GM23338 (cell line): ENCODE measurements around the gene BTNL2. TPM values are rescaled to one million over a fixed set of nuclear protein-coding genes. Genes with fewer than 3 reads are reported as not detected.

ENCODE experiments used
- ATAC-seq: fragments of 200-7000 bp; cut with Tn5 transposase; 3 replicates; pipeline ENCODE4 v1.9.1; 2020
- DNase-seq: peaks from one replicate; pipeline ENCODE4 v3.0.0-alpha.2; 2015; ENCODE audit warnings: low spot score
- H2AFZ ChIP-seq: fragments of 200-600 bp; sonication (generic); 2 replicates; pipeline ENCODE4 v1.8.0; 2016; ENCODE audit warnings: antibody characterized with exemption, mild to moderate bottlenecking, moderate library complexity
- H3F3A ChIP-seq: fragments of 200-600 bp; sonication (generic); replicated peaks from 2 replicates; pipeline ENCODE4 v1.8.0; 2017; ENCODE audit warnings: antibody characterized with exemption, mixed run types, low read depth
- H3K27ac ChIP-seq: fragments of 200-600 bp; sonication (generic); 2 replicates; pipeline ENCODE4 v1.6.1; 2016; ENCODE audit warnings: low read depth
- H3K27me3 ChIP-seq: fragments of 200-600 bp; sonication (generic); 2 replicates; pipeline ENCODE4 v1.8.0; 2016; ENCODE audit warnings: mild to moderate bottlenecking, mixed run types, moderate library complexity; ENCODE audit not compliant: insufficient read depth
- H3K36me3 ChIP-seq: fragments of 200-600 bp; sonication (generic); 2 replicates; pipeline ENCODE4 v1.8.0; 2016; ENCODE audit warnings: mild to moderate bottlenecking; ENCODE audit not compliant: insufficient read depth
- H3K4me1 ChIP-seq: fragments of 200-600 bp; sonication (generic); 2 replicates; pipeline ENCODE4 v1.8.0; 2016; ENCODE audit warnings: mild to moderate bottlenecking, moderate library complexity; ENCODE audit not compliant: insufficient read depth
- H3K4me2 ChIP-seq: fragments of 200-600 bp; sonication (generic); 2 replicates; pipeline ENCODE4 v1.7.1; 2017; ENCODE audit warnings: mixed run types
- H3K4me3 ChIP-seq: fragments of 200-600 bp; sonication (generic); 2 replicates; pipeline ENCODE4 v1.6.1; 2016; ENCODE audit warnings: mixed run types
- H3K79me2 ChIP-seq: fragments of 200-600 bp; sonication (generic); replicated peaks from 2 replicates; pipeline ENCODE4 v1.8.0; 2017; ENCODE audit warnings: mild to moderate bottlenecking; ENCODE audit not compliant: insufficient read depth
- H3K9me2 ChIP-seq: fragments of 200-600 bp; sonication (generic); 2 replicates; pipeline ENCODE4 v1.8.0; 2017; ENCODE audit not compliant: insufficient read depth
- H4K20me1 ChIP-seq: fragments of 200-600 bp; sonication (generic); replicated peaks from 2 replicates; pipeline ENCODE4 v1.8.0; 2017; ENCODE audit warnings: mild to moderate bottlenecking; ENCODE audit not compliant: insufficient read depth
- H3K27ac Mint-ChIP-seq: 2 replicates; pipeline ENCODE4 v1.8.0; 2020; ENCODE audit warnings: inconsistent platforms, mild to moderate bottlenecking, moderate library complexity, mixed read lengths
- H3K27me3 Mint-ChIP-seq: 3 replicates; pipeline ENCODE4 v1.8.0; 2022; ENCODE audit warnings: low read depth, mild to moderate bottlenecking, moderate library complexity, mixed read lengths, inconsistent platforms; ENCODE audit not compliant: insufficient read depth, poor library complexity
- H3K36me3 Mint-ChIP-seq: 3 replicates; pipeline ENCODE4 v1.8.0; 2021; ENCODE audit warnings: low read depth, mild to moderate bottlenecking, inconsistent platforms, moderate library complexity, mixed read lengths
- H3K4me1 Mint-ChIP-seq: 3 replicates; pipeline ENCODE4 v1.8.0; 2020; ENCODE audit warnings: mild to moderate bottlenecking, inconsistent platforms, mixed read lengths
- H3K4me3 Mint-ChIP-seq: 3 replicates; pipeline ENCODE4 v1.8.0; 2021; ENCODE audit warnings: moderate library complexity, mild to moderate bottlenecking, inconsistent platforms, mixed read lengths
- H3K9me3 Mint-ChIP-seq: 3 replicates; pipeline ENCODE4 v1.8.0; 2020; ENCODE audit warnings: moderate library complexity, mild to moderate bottlenecking, inconsistent platforms, mixed read lengths
- CREB1 ChIP-seq: fragments of 250-450 bp; sonication (Bioruptor Pico); IDR thresholded peaks from 2 replicates; pipeline ENCODE4 v1.5.0; 2020; ENCODE audit warnings: low read depth, mild to moderate bottlenecking, moderate library complexity
- ETS1 ChIP-seq: IDR thresholded peaks from 2 replicates; pipeline ENCODE4 v1.6.1; 2016; ENCODE audit warnings: antibody characterized with exemption
- EZH2 ChIP-seq: fragments of 200-600 bp; sonication (generic); IDR thresholded peaks from one replicate; pipeline ENCODE4 v1.8.0; 2017; ENCODE audit warnings: antibody characterized with exemption, mild to moderate bottlenecking, low read depth; ENCODE audit not compliant: unreplicated experiment
- EZH2phosphoT487 ChIP-seq: fragments of 200-600 bp; sonication (generic); IDR thresholded peaks from one replicate; pipeline ENCODE4 v1.8.1; 2018; ENCODE audit warnings: antibody characterized with exemption; ENCODE audit not compliant: unreplicated experiment
- JUNB ChIP-seq: IDR thresholded peaks from one replicate; pipeline ENCODE4 v1.6.1; 2016; ENCODE audit warnings: antibody characterized with exemption; ENCODE audit not compliant: unreplicated experiment
- NANOG ChIP-seq: IDR thresholded peaks from 2 replicates; pipeline ENCODE4 v1.6.1; 2016; ENCODE audit warnings: antibody characterized with exemption, borderline replicate concordance
- POLR2AphosphoS5 ChIP-seq: IDR thresholded peaks from 2 replicates; pipeline ENCODE4 v1.6.1; 2016; ENCODE audit warnings: antibody characterized with exemption, low read depth
- REST ChIP-seq: IDR thresholded peaks from one replicate; pipeline ENCODE4 v1.6.1; 2018; ENCODE audit warnings: antibody characterized with exemption; ENCODE audit not compliant: unreplicated experiment
- STAT1 ChIP-seq: IDR thresholded peaks from one replicate; pipeline ENCODE4 v1.6.1; 2016; ENCODE audit warnings: antibody characterized with exemption; ENCODE audit not compliant: unreplicated experiment
- ZNF114 ChIP-seq: fragments of 250-450 bp; sonication (Bioruptor Pico); IDR thresholded peaks from 2 replicates; pipeline ENCODE4 v1.5.0; 2020; ENCODE audit warnings: mild to moderate bottlenecking, moderate library complexity
- ZNF331 ChIP-seq: fragments of 250-450 bp; sonication (Bioruptor Pico); IDR thresholded peaks from 2 replicates; pipeline ENCODE4 v1.5.0; 2020; ENCODE audit warnings: low read depth, mild to moderate bottlenecking, moderate library complexity
- polyA plus RNA-seq: library from polyadenylated mRNA; unstranded; fragments of >200 nt; fragmentation: Nextera tagmentation; extraction: Ambion mirVana; gene quantifications from 2 replicates; pipeline ENCODE4 v1.2.1, GENCODE V29; 2016
- total RNA-seq: library from RNA; depleted of rRNA; stranded (reverse); fragments of >200 nt; shearing (Covaris generic); gene quantifications from 2 replicates; pipeline ENCODE4 v1.2.3, GENCODE V29; 2014

The BTNL2 gene
- total and polyA plus RNA-seq, 2 experiments from 2014 or later: not detected

- 0 out of 2 replicates have a peak, but pooled peaks cover 8% of the 10 kb centered on the region for H3K9me2 ChIP-seq
- TF ChIP-seq EZH2phosphoT487: no peak
- no peak for TF ChIP-seq ETS1
- TF ChIP-seq REST: no peak
- no peak for TF ChIP-seq CREB1 (CRISPR knock-in tag)
- no peak for TF ChIP-seq POLR2AphosphoS5
- no peak for TF ChIP-seq ZNF331
- TF ChIP-seq NANOG: no peak
- TF ChIP-seq STAT1: no peak
- TF ChIP-seq JUNB: no peak
- no peak for TF ChIP-seq EZH2
- no peaks in the 10 kb centered on the region for H3K79me2 ChIP-seq
- no peaks in the 10 kb centered on the region for H4K20me1 ChIP-seq
- DNase-seq (no peak), ATAC-seq (no peak)
- no peaks in the 10 kb centered on the region for H3F3A ChIP-seq
- no peaks in the 10 kb centered on the region for H3K36me3 Mint-ChIP-seq
- H3K4me3 ChIP-seq: no peak overlapping the region
- no peak overlapping the region for H3K4me2 ChIP-seq
- peaks cover 3% of the 10 kb centered on the region; the same call in 1 of the 3 replicates for H3K9me3 Mint-ChIP-seq
- no peak overlapping the region for H3K27ac ChIP-seq
- no peaks in the 10 kb centered on the region for H3K4me1 ChIP-seq
- H3K27me3 ChIP-seq: no peaks in the 10 kb centered on the region
- no peak overlapping the region for H3K4me3 Mint-ChIP-seq
- H3K36me3 ChIP-seq: no peaks in the 10 kb centered on the region
- no peak overlapping the region for H3K27ac Mint-ChIP-seq
- no peaks in the 10 kb centered on the region for H3K27me3 Mint-ChIP-seq
- H3K4me1 Mint-ChIP-seq: no peaks in the 10 kb centered on the region
- no peak overlapping the region for H2AFZ ChIP-seq
Observed at GRCh38 chr6:32445321-32445854, 38.4 kb upstream of the BTNL2 start.

- Mint-ChIP-seq H3K9me3 (no peaks in the 10 kb centered on the region), H3K36me3 (no peaks in the 10 kb centered on the region), H3K4me1 (peaks cover 5% of the 10 kb centered on the region; the same call in 2 of the 3 replicates), H3K27ac (no peak overlapping the region), H3K4me3 (no peak overlapping the region), H3K27me3 (no peaks in the 10 kb centered on the region)
- Histone ChIP-seq H3K36me3 (no peaks in the 10 kb centered on the region), H3F3A (no peaks in the 10 kb centered on the region), H3K4me3 (no peak overlapping the region), H3K79me2 (no peaks in the 10 kb centered on the region), H3K27me3 (no peaks in the 10 kb centered on the region), H4K20me1 (no peaks in the 10 kb centered on the region), H3K4me1 (no peaks in the 10 kb centered on the region), H3K27ac (no peak overlapping the region), H2AFZ (no peak overlapping the region), H3K9me2 (0 out of 2 replicates have a peak, but pooled peaks cover 8% of the 10 kb centered on the region), H3K4me2 (no peak overlapping the region)
- ATAC-seq (no peak), DNase-seq (no peak)
- no peak for TF ChIP-seq ZNF114 (CRISPR knock-in tag)
Observed at GRCh38 chr6:32444433-32444832, 37.5 kb upstream of the BTNL2 start.
